ENCODE measurements around the gene ZSWIM1. TPM values are rescaled to one million over a fixed set of nuclear protein-coding genes. Genes with fewer than 3 reads are reported as not detected.

Gene ZSWIM1
- total and polyA plus RNA-seq, 2 of the 13 experiments (the other 11 are each of a cell fraction or from before 2014, with no cell fraction given) = 9.5 to 11.7 TPM

DNA sequence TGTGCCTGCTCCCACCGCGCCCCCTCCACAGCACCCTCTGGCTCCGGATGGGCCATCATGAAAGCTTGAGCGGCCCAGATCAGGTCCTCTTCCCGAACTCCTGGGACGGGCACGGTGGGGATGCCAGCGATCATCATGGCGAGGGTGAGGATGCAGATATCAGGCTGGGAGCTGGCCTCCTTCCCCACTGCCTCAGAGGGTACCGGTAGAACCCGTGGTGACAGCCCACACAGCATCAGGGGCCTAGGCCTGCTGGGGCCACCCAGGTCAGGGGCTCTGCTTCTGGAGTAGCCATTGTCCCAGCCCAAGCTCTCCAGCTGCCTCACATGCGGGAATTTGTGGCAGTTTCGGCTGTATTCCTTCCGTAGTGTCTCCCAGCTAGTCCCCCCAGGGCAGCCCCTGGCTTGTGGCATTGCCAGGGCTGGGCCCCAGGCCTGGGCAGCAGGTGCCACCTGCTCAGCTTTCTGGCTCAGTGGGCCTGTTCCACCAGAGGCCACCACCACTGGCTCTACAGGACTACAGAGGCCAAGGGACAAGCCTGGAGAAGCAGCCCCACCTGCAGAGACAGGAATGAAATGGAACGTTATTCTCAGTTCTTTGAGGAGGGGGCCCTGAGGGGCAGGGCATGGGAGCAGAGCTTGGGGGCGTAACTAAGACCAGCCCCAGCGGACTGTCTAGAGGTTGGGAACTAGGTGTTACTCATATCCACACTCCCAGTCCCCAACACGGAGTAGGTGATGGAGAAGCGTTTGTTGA lies 5.7 kb downstream of the ZSWIM1 start (continued):
- TF ChIP-seq, protein P1, sequence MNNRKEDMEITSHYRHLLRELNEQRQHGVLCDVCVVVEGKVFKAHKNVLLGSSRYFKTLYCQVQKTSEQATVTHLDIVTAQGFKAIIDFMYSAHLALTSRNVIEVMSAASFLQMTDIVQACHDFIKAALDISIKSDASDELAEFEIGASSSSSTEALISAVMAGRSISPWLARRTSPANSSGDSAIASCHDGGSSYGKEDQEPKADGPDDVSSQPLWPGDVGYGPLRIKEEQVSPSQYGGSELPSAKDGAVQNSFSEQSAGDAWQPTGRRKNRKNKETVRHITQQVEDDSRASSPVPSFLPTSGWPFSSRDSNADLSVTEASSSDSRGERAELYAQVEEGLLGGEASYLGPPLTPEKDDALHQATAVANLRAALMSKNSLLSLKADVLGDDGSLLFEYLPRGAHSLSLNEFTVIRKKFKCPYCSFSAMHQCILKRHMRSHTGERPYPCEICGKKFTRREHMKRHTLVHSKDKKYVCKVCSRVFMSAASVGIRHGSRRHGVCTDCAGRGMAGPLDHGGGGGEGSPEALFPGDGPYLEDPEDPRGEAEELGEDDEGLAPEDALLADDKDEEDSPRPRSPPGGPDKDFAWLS (CRISPR knock-in tag; IDR thresholded peaks at IDR 0.05; ENCODE audit: borderline replicate concordance) = no peak
- no peak for TF ChIP-seq ZFP36 (IDR thresholded peaks at IDR 0.05; ENCODE audit: borderline replicate concordance, low read depth, low read length, partially characterized antibody)
- no peak for TF ChIP-seq ZNF567 (CRISPR knock-in tag; IDR thresholded peaks at IDR 0.05; ENCODE audit: borderline replicate concordance)
- TF ChIP-seq ZNF451 (CRISPR knock-in tag; IDR thresholded peaks at IDR 0.05) = no peak
- TF ChIP-seq DMAP1 (CRISPR knock-in tag; IDR thresholded peaks at IDR 0.05) = no peak
- TF ChIP-seq ZFX (CRISPR knock-in tag; IDR thresholded peaks at IDR 0.05; ENCODE audit: low read depth) = no peak; the same call in 1 of the 2 replicates
- no peak for TF ChIP-seq ZNF792 (CRISPR knock-in tag; IDR thresholded peaks at IDR 0.05)
- TF ChIP-seq ZNF550 (CRISPR knock-in tag; IDR thresholded peaks at IDR 0.05; ENCODE audit: borderline replicate concordance) = no peak

DNA sequence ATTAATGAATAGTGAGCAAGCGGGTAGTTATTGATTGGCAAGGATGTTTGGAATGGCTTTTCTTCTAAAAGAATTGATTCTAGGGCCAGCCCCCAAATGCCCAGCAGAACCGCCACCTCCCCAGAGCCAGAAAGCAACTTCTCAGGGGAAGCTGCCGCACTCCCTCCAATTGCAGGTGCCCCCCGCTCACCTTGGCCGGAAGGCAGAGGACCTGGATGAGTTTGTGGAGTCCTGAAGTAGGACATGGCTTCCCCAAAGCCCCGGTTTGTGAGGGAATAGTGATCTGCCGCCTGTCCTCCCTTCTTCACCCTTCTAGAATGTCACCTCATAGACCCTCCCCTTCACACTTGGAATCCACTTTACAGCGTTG lies 6.3 kb downstream of the ZSWIM1 start, which contains the start of gene SPATA25:
Gene SPATA25, minus strand, starts transcription at position 277 of the 370 bp plus-strand sequence. Its CDS starts 32 bp downstream, at position 245.
- Histone ChIP-seq H3K9ac (ENCODE audit: insufficient read depth, low read depth, low read length) (no peak within 1 kb of the TSS), H3K4me3 (replicated peaks in 1 of 3; ENCODE audit: insufficient read depth in 1 of 3, low read depth in 2 of 3, low read length in 3 of 3) (no peak within 1 kb of the TSS), H3K4me1 (ENCODE audit: insufficient read depth, low read length) (peaks cover 46% of the 10 kb centered on the region), H2AFZ (ENCODE audit: low read length) (no peak within 1 kb of the TSS), H3K36me3 (replicated peaks in 1 of 2; ENCODE audit: control insufficient read depth in 1 of 2, insufficient read depth in 2 of 2, low read length in 2 of 2) (peaks cover 21 to 44% of the 10 kb centered on the region in 2 experiments), H4K20me1 (ENCODE audit: insufficient read depth, low read length) (no peaks in the 10 kb centered on the region), H3K79me2 (ENCODE audit: insufficient read depth, low read length) (peaks cover 32% of the 10 kb centered on the region), H3K27me3 (ENCODE audit: control insufficient read depth in 1 of 2, insufficient read depth in 2 of 2, low read length in 2 of 2) (no peaks in the 10 kb centered on the region), H3K27ac (ENCODE audit: extremely low read length, insufficient read depth, low read length) (no peak within 1 kb of the TSS), H3K9me3 (ENCODE audit: low read length) (no peaks in the 10 kb centered on the region), H3K4me2 (ENCODE audit: low read depth, low read length) (peak within 1 kb of the TSS; percentile 85; the same call in 1 of the 2 replicates)
- in situ Hi-C loops (cut with HindIII; ENCODE audit: extremely low pct_ligation_motif_present, low pct_unique_long_range_greater_than_20kb) = no loop called here
- TF ChIP-seq POLR2G (IDR thresholded peaks at IDR 0.05; ENCODE audit: low read depth, low read length) (peak; percentile 46), POLR2A (IDR thresholded peaks at IDR 0.05; ENCODE audit: insufficient read depth in 1 of 2, low read depth in 2 of 2, low read length in 2 of 2) (peak in 1 of 2 experiments; percentile 24; a peak in 2 of 4 replicates), CEBPG (CRISPR knock-in tag; IDR thresholded peaks at IDR 0.05) (no peak), POLR2AphosphoS5 (IDR thresholded peaks at IDR 0.05; ENCODE audit: low read depth, low read length) (0 out of 2 replicates have a peak, but pooled peaks have one; percentile 25), ZNF839 (CRISPR knock-in tag; IDR thresholded peaks at IDR 0.05; ENCODE audit: borderline replicate concordance) (no peak), ZNF746 (CRISPR knock-in tag; IDR thresholded peaks at IDR 0.05) (0 out of 2 replicates have a peak, but pooled peaks have one; percentile 12), ZC3H13 (CRISPR knock-in tag; IDR thresholded peaks at IDR 0.05) (peak; percentile 26; the same call in 1 of the 2 replicates)
- ATAC-seq = no peak
- WGBS (ENCODE audit: low lambda C conversion rate) = 99% methylated on average over 8 of the region's 8 CpGs
- CTCF ChIA-PET (ENCODE audit: low intra/inter-chr PET ratio, low total read pairs) = no interaction called here
- POLR2A ChIA-PET = interaction anchor here (1.5 to 7.5 kb wide), 4 partner anchors 18 to 59 kb away, joined by 4 to 78 read pairs (median 9); partner anchors contain the start of genes PCIF1 and SNX21
- no peak for FAIRE-seq
- DNase-seq (ENCODE audit: low spot score) = no peak
- intact Hi-C loops (cut with micrococcal nuclease; ENCODE audit: unreplicated experiment) = loop anchor here (10.0 kb wide), 1 partner anchor 93 kb away; the partner anchor contains the start of genes DNTTIP1 and WFDC3
- BruUV-seq (replicated peaks) = no TSS peak
